ENCODE results near the gene ALK.

Gene ALK

GRCh38 chr2:29694741-29695140, 226.6 kb downstream of the ALK start:
- no peak for TF ChIP-seq CTCF (IDR thresholded peaks at IDR 0.05; ENCODE audit: control insufficient read depth, insufficient read depth, low read depth, low read length, missing control alignments)

DNA sequence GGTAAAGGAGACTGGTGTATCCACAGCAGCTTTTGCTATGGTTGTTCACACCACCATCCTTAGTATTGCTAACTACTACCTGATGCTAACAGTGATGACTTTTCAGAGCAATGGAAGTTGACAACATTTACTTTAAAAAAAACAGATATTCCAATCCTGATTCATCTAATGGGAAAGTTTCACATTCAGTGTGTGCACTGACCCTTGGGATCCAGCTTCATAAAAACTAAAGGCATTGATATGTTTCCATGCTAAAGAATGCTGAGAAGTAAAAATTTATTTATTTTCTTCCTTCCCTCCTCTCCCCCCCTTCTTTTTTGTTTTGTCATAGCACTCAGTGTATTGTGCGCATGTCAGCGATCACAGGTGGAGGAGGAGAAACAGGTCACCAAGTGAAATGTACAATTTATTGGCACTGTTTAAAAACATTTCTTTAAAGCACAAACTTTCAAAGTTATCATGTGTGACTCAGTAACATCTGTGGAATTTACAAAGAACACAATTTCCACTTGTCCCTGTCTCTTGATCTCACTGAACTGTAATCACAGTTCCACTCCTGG, 229.9 kb downstream of the ALK start:
- no peak overlapping the region for H3K4me3 ChIP-seq (ENCODE audit: control insufficient read depth, low read depth, low read length)
- no peak for TF ChIP-seq CTCF (IDR thresholded peaks at IDR 0.05; ENCODE audit: control insufficient read depth, insufficient read depth, low read depth, low read length, missing control alignments)

More at GRCh38 chr2:29694741-29695140, 226.6 kb downstream of the ALK start:
- no peak for DNase-seq (ENCODE audit: low read depth)
- H3K4me3 ChIP-seq (ENCODE audit: control insufficient read depth, low read depth, low read length) = no peak overlapping the region

GRCh38 chr2:29689666-29690065, 231.7 kb downstream of the ALK start:
- no peak for TF ChIP-seq CTCF (IDR thresholded peaks at IDR 0.05; ENCODE audit: control insufficient read depth, insufficient read depth, low read depth, low read length, missing control alignments)
- H3K4me3 ChIP-seq (ENCODE audit: control insufficient read depth, low read depth, low read length) = no peak overlapping the region
- no peak for DNase-seq (ENCODE audit: low read depth)

More for the DNA sequence above, 229.9 kb downstream of the ALK start:
- no peak for DNase-seq (ENCODE audit: low read depth)

- no peak for DNase-seq (ENCODE audit: low read depth)
- no peak for TF ChIP-seq CTCF (IDR thresholded peaks at IDR 0.05; ENCODE audit: control insufficient read depth, insufficient read depth, low read depth, low read length, missing control alignments)
- no peak overlapping the region for H3K4me3 ChIP-seq (ENCODE audit: control insufficient read depth, low read depth, low read length)
Observed at GRCh38 chr2:29688429-29688828, 233.0 kb downstream of the ALK start.

DNA sequence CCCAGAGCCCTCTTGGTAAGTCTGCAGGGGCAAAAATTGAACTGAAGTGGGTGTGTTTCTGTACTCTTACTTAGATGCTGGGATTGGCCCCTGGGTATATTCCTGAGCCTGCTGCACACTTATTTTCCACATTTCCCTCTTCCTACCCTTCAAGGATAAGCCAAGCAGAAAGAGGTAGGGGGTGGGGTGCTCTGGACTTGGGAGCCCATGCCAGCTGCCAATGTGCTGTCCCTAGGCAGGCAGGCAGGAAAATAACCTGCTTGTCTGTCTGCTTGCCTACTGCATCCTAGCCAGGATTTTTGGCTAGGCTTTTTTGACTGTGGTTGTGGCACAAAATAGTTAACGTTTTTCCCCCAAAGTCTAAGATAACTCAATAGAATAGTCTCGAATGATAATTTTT, 234.3 kb downstream of the ALK start:
- no peak for DNase-seq (ENCODE audit: low read depth)
- no peak overlapping the region for H3K4me3 ChIP-seq (ENCODE audit: control insufficient read depth, low read depth, low read length)
- no peak for TF ChIP-seq CTCF (IDR thresholded peaks at IDR 0.05; ENCODE audit: control insufficient read depth, insufficient read depth, low read depth, low read length, missing control alignments)

DNA sequence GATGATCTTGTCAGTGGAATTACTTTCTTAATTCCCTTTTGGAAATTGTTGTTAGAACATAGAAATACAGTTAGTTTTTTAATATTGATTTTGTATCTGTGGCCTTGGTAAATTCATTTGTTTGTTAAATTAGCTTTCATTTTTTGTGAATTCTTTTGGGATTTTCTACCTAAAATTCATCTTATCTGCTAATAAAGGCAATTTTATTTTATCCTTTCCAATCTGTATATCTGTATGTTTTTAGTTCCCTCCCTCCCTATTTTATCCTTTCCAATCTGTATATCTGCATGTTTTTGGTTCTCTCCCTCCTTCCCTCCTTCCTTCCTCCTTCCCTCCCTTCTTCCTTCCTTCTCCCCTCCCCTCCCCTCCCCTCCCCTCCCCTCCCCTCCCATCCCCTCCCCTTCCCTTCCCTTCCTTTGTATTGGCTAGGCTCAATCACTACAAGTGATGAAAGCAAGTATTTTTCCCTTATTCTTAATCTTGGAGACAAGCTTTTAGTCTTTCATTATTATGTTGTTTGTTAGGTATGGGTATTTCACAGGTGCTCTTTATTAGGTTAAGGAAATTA, 244.4 kb downstream of the ALK start:
- TF ChIP-seq CTCF (IDR thresholded peaks at IDR 0.05; ENCODE audit: control insufficient read depth, insufficient read depth, low read depth, low read length, missing control alignments) = no peak
- H3K4me3 ChIP-seq (ENCODE audit: control insufficient read depth, low read depth, low read length) = no peak overlapping the region
- DNase-seq (ENCODE audit: low read depth) = no peak

Measured in AG09309 (cell line).